Ishikawa (cell line): ENCODE results near the gene PRKRIP1.

Source experiments
- CEBPB ChIP-seq: IDR thresholded peaks from 2 replicates; pipeline ENCODE4 v1.6.1; 2012
- CREB1 ChIP-seq: IDR thresholded peaks from 2 replicates; pipeline ENCODE4 v1.6.1; 2012; ENCODE audit warnings: low read depth
- EGR1 ChIP-seq: IDR thresholded peaks from 2 replicates; pipeline ENCODE4 v1.6.1; 2012
- EP300 ChIP-seq: IDR thresholded peaks from 2 replicates; pipeline ENCODE4 v1.6.1; 2012; ENCODE audit warnings: borderline replicate concordance
- FOXM1 ChIP-seq: IDR thresholded peaks from 2 replicates; pipeline ENCODE4 v1.6.1; 2012; ENCODE audit warnings: low read depth, borderline replicate concordance
- MAX ChIP-seq: IDR thresholded peaks from 2 replicates; pipeline ENCODE4 v1.6.1; 2012
- NFIC ChIP-seq: IDR thresholded peaks from 2 replicates; pipeline ENCODE4 v1.6.1; 2012
- RAD21 ChIP-seq: IDR thresholded peaks from 2 replicates; pipeline ENCODE4 v1.6.1; 2012; ENCODE audit warnings: low read depth
- TAF1 ChIP-seq: IDR thresholded peaks from 2 replicates; pipeline ENCODE4 v1.6.1; 2012; ENCODE audit warnings: low read depth, mild to moderate bottlenecking
- TCF12 ChIP-seq: IDR thresholded peaks from 2 replicates; pipeline ENCODE4 v1.6.1; 2012; ENCODE audit warnings: low read depth
- TEAD4 ChIP-seq: IDR thresholded peaks from 2 replicates; pipeline ENCODE4 v1.6.1; 2012
- YY1 ChIP-seq: IDR thresholded peaks from 2 replicates; pipeline ENCODE4 v1.6.1; 2012; ENCODE audit warnings: low read depth
- ZBTB7A ChIP-seq: IDR thresholded peaks from 2 replicates; pipeline ENCODE4 v1.6.1; 2012; ENCODE audit warnings: low read depth
- TF ChIP-seq, protein P1 (sequence below): IDR thresholded peaks from 2 replicates; pipeline ENCODE4 v1.6.1; 2012
- TF ChIP-seq, protein P2 (sequence below): IDR thresholded peaks from 2 replicates; pipeline ENCODE4 v1.6.1; 2012; ENCODE audit warnings: low read depth, mild to moderate bottlenecking

PRKRIP1 gene

GRCh38 chr7:102469351-102469971, 73.3 kb downstream of the PRKRIP1 start:
- TF ChIP-seq ZBTB7A (no peak), MAX (no peak), TAF1 (no peak), CREB1 (no peak), YY1 (no peak), CEBPB (no peak), RAD21 (no peak), EGR1 (no peak), TCF12 (no peak), NFIC (no peak), FOXM1 (no peak), TEAD4 (no peak), EP300 (no peak)
- TF ChIP-seq, protein P1, sequence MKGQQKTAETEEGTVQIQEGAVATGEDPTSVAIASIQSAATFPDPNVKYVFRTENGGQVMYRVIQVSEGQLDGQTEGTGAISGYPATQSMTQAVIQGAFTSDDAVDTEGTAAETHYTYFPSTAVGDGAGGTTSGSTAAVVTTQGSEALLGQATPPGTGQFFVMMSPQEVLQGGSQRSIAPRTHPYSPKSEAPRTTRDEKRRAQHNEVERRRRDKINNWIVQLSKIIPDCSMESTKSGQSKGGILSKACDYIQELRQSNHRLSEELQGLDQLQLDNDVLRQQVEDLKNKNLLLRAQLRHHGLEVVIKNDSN: no peak
- TF ChIP-seq, protein P2, sequence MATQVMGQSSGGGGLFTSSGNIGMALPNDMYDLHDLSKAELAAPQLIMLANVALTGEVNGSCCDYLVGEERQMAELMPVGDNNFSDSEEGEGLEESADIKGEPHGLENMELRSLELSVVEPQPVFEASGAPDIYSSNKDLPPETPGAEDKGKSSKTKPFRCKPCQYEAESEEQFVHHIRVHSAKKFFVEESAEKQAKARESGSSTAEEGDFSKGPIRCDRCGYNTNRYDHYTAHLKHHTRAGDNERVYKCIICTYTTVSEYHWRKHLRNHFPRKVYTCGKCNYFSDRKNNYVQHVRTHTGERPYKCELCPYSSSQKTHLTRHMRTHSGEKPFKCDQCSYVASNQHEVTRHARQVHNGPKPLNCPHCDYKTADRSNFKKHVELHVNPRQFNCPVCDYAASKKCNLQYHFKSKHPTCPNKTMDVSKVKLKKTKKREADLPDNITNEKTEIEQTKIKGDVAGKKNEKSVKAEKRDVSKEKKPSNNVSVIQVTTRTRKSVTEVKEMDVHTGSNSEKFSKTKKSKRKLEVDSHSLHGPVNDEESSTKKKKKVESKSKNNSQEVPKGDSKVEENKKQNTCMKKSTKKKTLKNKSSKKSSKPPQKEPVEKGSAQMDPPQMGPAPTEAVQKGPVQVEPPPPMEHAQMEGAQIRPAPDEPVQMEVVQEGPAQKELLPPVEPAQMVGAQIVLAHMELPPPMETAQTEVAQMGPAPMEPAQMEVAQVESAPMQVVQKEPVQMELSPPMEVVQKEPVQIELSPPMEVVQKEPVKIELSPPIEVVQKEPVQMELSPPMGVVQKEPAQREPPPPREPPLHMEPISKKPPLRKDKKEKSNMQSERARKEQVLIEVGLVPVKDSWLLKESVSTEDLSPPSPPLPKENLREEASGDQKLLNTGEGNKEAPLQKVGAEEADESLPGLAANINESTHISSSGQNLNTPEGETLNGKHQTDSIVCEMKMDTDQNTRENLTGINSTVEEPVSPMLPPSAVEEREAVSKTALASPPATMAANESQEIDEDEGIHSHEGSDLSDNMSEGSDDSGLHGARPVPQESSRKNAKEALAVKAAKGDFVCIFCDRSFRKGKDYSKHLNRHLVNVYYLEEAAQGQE: no peak

DNA sequence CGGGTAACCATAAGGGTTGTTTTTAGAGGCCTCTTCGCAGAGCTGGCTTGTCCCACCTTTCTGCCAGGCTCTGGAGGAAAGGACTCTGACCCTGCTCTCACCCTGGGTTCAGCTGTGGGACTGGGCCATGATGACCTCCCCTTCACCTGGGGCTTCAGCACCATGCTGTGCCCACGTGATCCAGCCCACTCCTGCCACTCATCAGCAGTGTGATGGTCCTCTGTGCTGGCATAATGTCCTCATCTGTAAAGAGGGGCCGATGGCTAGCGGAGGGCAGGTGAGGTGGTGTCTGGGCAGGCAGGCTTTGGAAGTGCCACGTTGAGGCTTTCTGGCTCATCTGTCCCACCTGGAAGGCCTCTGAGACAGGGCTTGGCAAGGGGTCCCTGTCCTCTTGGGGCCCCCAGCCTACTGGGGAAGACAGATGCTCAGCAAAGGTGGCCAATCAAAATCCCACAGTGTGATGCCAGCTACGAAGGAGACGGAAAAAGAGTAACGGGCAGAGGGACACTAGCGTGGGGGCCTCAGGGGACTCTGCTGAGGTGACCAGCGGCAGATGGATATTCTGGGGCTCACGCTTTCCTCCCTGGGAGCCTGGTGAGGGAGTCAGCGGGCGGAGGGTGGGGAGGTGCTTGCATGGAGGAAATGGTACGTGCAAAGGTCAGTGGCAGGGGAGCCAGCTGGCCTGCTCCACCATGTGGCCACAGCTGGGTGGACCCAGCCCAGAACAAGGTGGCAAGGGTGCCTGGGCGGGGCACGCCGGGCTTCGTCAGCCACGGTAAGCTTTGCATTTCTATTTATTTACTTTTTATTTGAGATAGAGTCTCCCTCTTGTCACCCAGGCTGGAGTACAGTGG, 74.0 kb downstream of the PRKRIP1 start:
- TF ChIP-seq, protein P2: no peak
- TF ChIP-seq EGR1 (no peak), MAX (no peak), NFIC (no peak), YY1 (no peak), FOXM1 (no peak), EP300 (no peak), TAF1 (no peak), CREB1 (no peak), RAD21 (no peak)
- TF ChIP-seq, protein P1: no peak

GRCh38 chr7:102471791-102472125, 75.6 kb downstream of the PRKRIP1 start:
- TF ChIP-seq, protein P1: no peak
- TF ChIP-seq TEAD4 (no peak), YY1 (no peak)

DNA sequence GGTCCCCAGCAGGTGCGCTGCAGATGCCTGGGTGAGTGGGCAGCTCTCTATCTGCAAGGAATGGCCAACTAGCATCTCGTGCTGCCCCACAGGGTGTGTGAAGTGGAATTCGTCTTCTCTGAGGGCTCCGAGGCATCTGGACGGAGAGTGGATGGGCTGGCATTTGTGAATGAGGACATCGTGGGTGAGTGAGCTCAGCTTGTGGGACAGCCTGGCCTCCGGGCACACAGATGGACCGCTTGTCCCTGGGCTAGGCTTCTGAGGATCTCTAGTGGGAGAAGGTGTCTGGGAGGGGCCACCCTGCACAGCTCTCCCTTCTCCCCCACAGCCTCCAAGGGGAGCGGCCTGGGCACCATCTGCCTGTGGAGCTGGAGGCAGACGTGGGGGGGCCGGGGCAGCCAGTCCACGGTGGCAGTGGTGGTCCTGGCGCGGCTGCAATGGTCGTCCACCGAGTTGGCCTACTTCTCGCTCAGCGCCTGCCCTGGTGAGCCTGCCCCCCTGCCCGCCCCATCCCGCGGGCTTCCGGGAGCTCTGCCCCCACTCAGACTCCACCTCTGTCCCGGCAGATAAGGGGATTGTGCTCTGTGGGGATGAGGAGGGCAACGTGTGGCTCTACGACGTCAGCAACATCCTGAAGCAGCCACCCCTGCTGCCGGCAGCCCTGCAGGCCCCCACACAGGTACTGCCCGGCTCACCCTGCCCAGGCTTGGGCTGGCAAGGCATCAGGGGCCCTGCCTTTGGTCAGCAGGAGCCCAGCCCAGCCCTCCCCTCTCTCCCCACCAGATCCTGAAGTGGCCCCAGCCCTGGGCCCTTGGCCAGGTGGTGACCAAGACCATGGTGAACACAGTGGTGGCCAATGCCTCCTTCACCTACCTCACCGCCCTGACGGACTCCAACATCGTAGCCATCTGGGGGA, 76.2 kb downstream of the PRKRIP1 start:
- TF ChIP-seq ZBTB7A (no peak), CREB1 (no peak), NFIC (no peak), TEAD4 (no peak), EP300 (no peak), TCF12 (no peak), FOXM1 (no peak), RAD21 (no peak), EGR1 (no peak)
- TF ChIP-seq, protein P1: no peak
- TF ChIP-seq, protein P2: no peak
